ENCODE data around the gene ANP32B.

DNA sequence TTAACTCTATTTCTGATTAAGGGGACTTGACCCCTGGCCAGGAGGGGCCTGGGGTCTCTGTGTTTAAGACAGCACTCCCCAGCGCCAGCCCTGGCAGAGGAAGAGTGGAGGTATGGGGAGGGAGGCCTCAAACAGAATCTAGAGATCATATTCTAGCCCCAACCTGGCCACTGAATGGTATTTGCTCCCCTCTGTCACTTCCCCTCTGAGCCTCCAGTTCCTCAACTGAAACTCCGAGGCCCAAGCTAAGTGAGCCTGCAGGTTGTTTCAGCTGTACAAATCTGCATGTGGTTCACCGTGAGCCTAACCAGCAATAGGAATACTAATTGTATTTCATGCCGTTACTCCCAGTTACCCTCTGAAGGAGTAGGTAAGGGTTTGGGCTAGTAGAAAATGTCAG, 36.0 kb downstream of the ANP32B start:
- TF ChIP-seq, protein P1, sequence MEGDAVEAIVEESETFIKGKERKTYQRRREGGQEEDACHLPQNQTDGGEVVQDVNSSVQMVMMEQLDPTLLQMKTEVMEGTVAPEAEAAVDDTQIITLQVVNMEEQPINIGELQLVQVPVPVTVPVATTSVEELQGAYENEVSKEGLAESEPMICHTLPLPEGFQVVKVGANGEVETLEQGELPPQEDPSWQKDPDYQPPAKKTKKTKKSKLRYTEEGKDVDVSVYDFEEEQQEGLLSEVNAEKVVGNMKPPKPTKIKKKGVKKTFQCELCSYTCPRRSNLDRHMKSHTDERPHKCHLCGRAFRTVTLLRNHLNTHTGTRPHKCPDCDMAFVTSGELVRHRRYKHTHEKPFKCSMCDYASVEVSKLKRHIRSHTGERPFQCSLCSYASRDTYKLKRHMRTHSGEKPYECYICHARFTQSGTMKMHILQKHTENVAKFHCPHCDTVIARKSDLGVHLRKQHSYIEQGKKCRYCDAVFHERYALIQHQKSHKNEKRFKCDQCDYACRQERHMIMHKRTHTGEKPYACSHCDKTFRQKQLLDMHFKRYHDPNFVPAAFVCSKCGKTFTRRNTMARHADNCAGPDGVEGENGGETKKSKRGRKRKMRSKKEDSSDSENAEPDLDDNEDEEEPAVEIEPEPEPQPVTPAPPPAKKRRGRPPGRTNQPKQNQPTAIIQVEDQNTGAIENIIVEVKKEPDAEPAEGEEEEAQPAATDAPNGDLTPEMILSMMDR (IDR thresholded peaks at IDR 0.05) = no peak
- TF ChIP-seq POLR2A (IDR thresholded peaks at IDR 0.05) = no peak

Data from heart left ventricle (tissue), 13 donors.